NCI-H1105 (cell line): Measurements from ENCODE around the gene DUOX2.
"Not testable (repeated sequence)": the region's sequence is repeated elsewhere in the genome, so short reads cannot be mapped to it uniquely, and the experiment has no call there.

ENCODE experiments used
- DNase-seq: peaks from one replicate; lab custom pipeline; 2025; lab: John Stamatoyannopoulos, UW

The DUOX2 gene

GRCh38 chr15:45138814-45139765, 25.1 kb upstream of the DUOX2 start:
- no peak for DNase-seq

GRCh38 chr15:45137703-45138102, 23.7 kb upstream of the DUOX2 start:
- DNase-seq: no peak

GRCh38 chr15:45136378-45136764, 22.4 kb upstream of the DUOX2 start:
- DNase-seq: no peak

- not testable (repeated sequence) for DNase-seq
These were observed 21.9 kb upstream of the DUOX2 start for GRCh38 chr15:45135705-45136377.

GRCh38 chr15:45134682-45135604, 21.0 kb upstream of the DUOX2 start:
- no peak for DNase-seq

GRCh38 chr15:45134046-45134445, 20.1 kb upstream of the DUOX2 start:
- DNase-seq: no peak

- DNase-seq: no peak
These were observed 19.6 kb upstream of the DUOX2 start for GRCh38 chr15:45133561-45133920.

GRCh38 chr15:45132844-45133560, 19.0 kb upstream of the DUOX2 start:
- DNase-seq: no peak

GRCh38 chr15:45131510-45131909, 17.5 kb upstream of the DUOX2 start:
- DNase-seq: no peak

- DNase-seq: no peak
These were observed 16.5 kb upstream of the DUOX2 start for GRCh38 chr15:45130291-45131000.

- DNase-seq: no peak
These were observed 15.7 kb upstream of the DUOX2 start, which contains the start of the genes DUOX1 and DUOXA1 for GRCh38 chr15:45129651-45130129. Gene DUOX1, plus strand, starts transcription at chr15:45129994. Its CDS starts 1,973 bp downstream, at chr15:45131967. Gene DUOXA1, minus strand, starts transcription at chr15:45129879. Its CDS starts 6,865 bp downstream, at chr15:45123014.

GRCh38 chr15:45128971-45129639, 15.1 kb upstream of the DUOX2 start:
- DNase-seq: no peak

- DNase-seq: no peak
These were observed 12.7 kb upstream of the DUOX2 start for GRCh38 chr15:45126535-45127158.

- no peak for DNase-seq
These were observed 9.4 kb upstream of the DUOX2 start for GRCh38 chr15:45123397-45123796.

GRCh38 chr15:45122719-45123118, 8.7 kb upstream of the DUOX2 start:
- DNase-seq: no peak

GRCh38 chr15:45121706-45122417, 7.9 kb upstream of the DUOX2 start:
- no peak for DNase-seq

- DNase-seq: no peak
These were observed 7.0 kb upstream of the DUOX2 start for GRCh38 chr15:45121020-45121419.

- no peak for DNase-seq
These were observed 6.4 kb upstream of the DUOX2 start for GRCh38 chr15:45120081-45120972.
